Hematopoietic multipotent progenitor cell treated with erythropoietin and hydrocortisone succinate and interleukin-3 and kit ligand, for 15 days (in vitro differentiated cells): ENCODE measurements around the gene CACNA2D3.

Experiments
- DNase-seq: peaks from one replicate; pipeline ENCODE4 v3.0.0-alpha.2; 2015; ENCODE audit warnings: low spot score

Gene CACNA2D3

GRCh38 chr3:54374214-54374852, 252.0 kb downstream of the CACNA2D3 start:
- DNase-seq: no peak

GRCh38 chr3:54376142-54376807, 253.9 kb downstream of the CACNA2D3 start:
- DNase-seq: no peak

- no peak for DNase-seq
Measured at GRCh38 chr3:54376939-54377578, 254.7 kb downstream of the CACNA2D3 start.

GRCh38 chr3:54378184-54378583, 255.8 kb downstream of the CACNA2D3 start:
- no peak for DNase-seq

- no peak for DNase-seq
Measured at GRCh38 chr3:54384279-54384678, 261.9 kb downstream of the CACNA2D3 start.

- no peak for DNase-seq
Measured at GRCh38 chr3:54390582-54390981, 268.2 kb downstream of the CACNA2D3 start.

GRCh38 chr3:54393150-54393549, 270.8 kb downstream of the CACNA2D3 start:
- no peak for DNase-seq

- no peak for DNase-seq
Measured at GRCh38 chr3:54408328-54408727, 286.0 kb downstream of the CACNA2D3 start.

GRCh38 chr3:54421943-54422342, 299.6 kb downstream of the CACNA2D3 start:
- DNase-seq: no peak

- DNase-seq: no peak
Measured at GRCh38 chr3:54424292-54424691, 301.9 kb downstream of the CACNA2D3 start.

GRCh38 chr3:54426381-54426780, 304.0 kb downstream of the CACNA2D3 start:
- no peak for DNase-seq

- no peak for DNase-seq
Measured at GRCh38 chr3:54427501-54427900, 305.1 kb downstream of the CACNA2D3 start.

GRCh38 chr3:54427941-54428871, 305.9 kb downstream of the CACNA2D3 start:
- DNase-seq: peak; percentile 45

- no peak for DNase-seq
Measured at GRCh38 chr3:54432975-54433374, 310.6 kb downstream of the CACNA2D3 start.

- no peak for DNase-seq
Measured at GRCh38 chr3:54433846-54434245, 311.5 kb downstream of the CACNA2D3 start.

- no peak for DNase-seq
Measured at GRCh38 chr3:54434756-54435155, 312.4 kb downstream of the CACNA2D3 start.

- DNase-seq: no peak
Measured at GRCh38 chr3:54437271-54437670, 314.9 kb downstream of the CACNA2D3 start.

GRCh38 chr3:54443561-54444161, 321.3 kb downstream of the CACNA2D3 start:
- DNase-seq: no peak

GRCh38 chr3:54445630-54446029, 323.3 kb downstream of the CACNA2D3 start:
- no peak for DNase-seq

- DNase-seq: no peak
Measured at GRCh38 chr3:54447427-54447826, 325.1 kb downstream of the CACNA2D3 start.

- DNase-seq: no peak
Measured at GRCh38 chr3:54454806-54455205, 332.5 kb downstream of the CACNA2D3 start.

GRCh38 chr3:54458357-54458756, 336.0 kb downstream of the CACNA2D3 start:
- no peak for DNase-seq
